K562 (cell line): ENCODE measurements around the gene TRIM62. TPM values are rescaled to one million over a fixed set of nuclear protein-coding genes. Genes with fewer than 3 reads are reported as not detected.

Experiments
- ATAC-seq: fragments of 200-7000 bp; cut with Tn5 transposase; 3 replicates; pipeline ENCODE4 v1.9.1; 2020; ENCODE audit warnings: moderate library complexity
- BruUV-seq: library from RNA; stranded (reverse); fragments of 400-500 nt; replicated peaks from 2 replicates; lab custom pipeline; 2021; lab: Mats Ljungman, UMichigan
- CTCF ChIA-PET: fragments of 300-600 bp; formaldehyde crosslinking; extraction: SDS; loops from one replicate; lab custom pipeline; 2021; ENCODE audit warnings: low intra/inter-chr PET ratio; lab: Yijun Ruan, JAX
- POLR2A ChIA-PET: fragments of 300-600, 350-650 bp; sonication (Branson Sonifier 250); formaldehyde crosslinking; extraction: SDS; loops from one replicate; lab custom pipeline; 2021; ENCODE audit warnings: antibody characterized with exemption, inconsistent platforms; lab: Yijun Ruan, JAX
- DNase-seq, 4 experiments: peaks; one replicate each; pipeline versions ENCODE4 v3.0.0 to v3.0.0-alpha.2; 2011 to 2018; ENCODE audit warnings: low spot score in 3 of 4, mixed read lengths in 3 of 4; ENCODE audit errors: extremely low read depth in 1 of 4
- FAIRE-seq: peaks from 2 replicates; lab custom pipeline; 2011; peaks lifted over from hg19 to GRCh38; lab: Jason Lieb, UNC
- H2AFZ ChIP-seq: 2 replicates; pipeline ENCODE4 v1.6.0; 2011; ENCODE audit warnings: low read depth, low read length, control low read depth, inconsistent platforms
- H3K27ac ChIP-seq: fragments of 200-600 bp; 3 replicates; pipeline ENCODE4 v1.8.0; 2011; ENCODE audit warnings: low read depth, mild to moderate bottlenecking, control low read depth, inconsistent platforms, low read length, moderate library complexity, mixed read lengths; ENCODE audit errors: extremely low read depth
- H3K27me3 ChIP-seq, 2 experiments: fragments of 300-600 bp in 1 of 2; 2 replicates in 1 of 2; 3 replicates in 1 of 2; pipeline versions ENCODE4 v1.6.0 to v1.8.0; 2011; ENCODE audit warnings: inconsistent platforms in 2 of 2, low read length in 2 of 2, mild to moderate bottlenecking in 1 of 2, mixed read lengths in 1 of 2, moderate library complexity in 1 of 2; ENCODE audit not compliant: control insufficient read depth in 2 of 2, insufficient read depth in 2 of 2
- H3K36me3 ChIP-seq: fragments of 300-600 bp; 3 replicates; pipeline ENCODE4 v1.8.0; 2011; ENCODE audit warnings: mild to moderate bottlenecking, low read length, inconsistent platforms; ENCODE audit not compliant: control insufficient read depth, insufficient read depth
- H3K4me1 ChIP-seq, 2 experiments: fragments of 200-600 bp in 1 of 2; replicated peaks in 1 of 2; 2 replicates in 1 of 2; 3 replicates in 1 of 2; pipeline versions ENCODE4 v1.5.1 to v1.8.0; 2011; ENCODE audit warnings: inconsistent platforms in 2 of 2, low read length in 2 of 2, mild to moderate bottlenecking in 1 of 2, mixed read lengths in 1 of 2, moderate library complexity in 1 of 2; ENCODE audit not compliant: control insufficient read depth in 2 of 2, insufficient read depth in 2 of 2
- H3K4me2 ChIP-seq: 2 replicates; pipeline ENCODE4 v1.6.1; 2011; ENCODE audit warnings: low read length, control low read depth, inconsistent platforms, mixed read lengths; ENCODE audit not compliant: insufficient read depth
- H3K4me3 ChIP-seq: fragments of 200-600 bp; sonication (generic), shearing (Covaris generic); 2 replicates; pipeline ENCODE4 v1.5.1; 2016; ENCODE audit warnings: control low read depth, inconsistent platforms
- H3K79me2 ChIP-seq: fragments of 200-600 bp; 3 replicates; pipeline ENCODE4 v1.8.0; 2011; ENCODE audit warnings: low read length, inconsistent platforms; ENCODE audit not compliant: control insufficient read depth, insufficient read depth
- H3K9ac ChIP-seq, 2 experiments: 2 replicates each; pipeline versions ENCODE4 v1.6.0 to v1.6.1; 2011; ENCODE audit warnings: low read depth in 2 of 2, low read length in 2 of 2, control low read depth in 1 of 2, inconsistent platforms in 1 of 2, mild to moderate bottlenecking in 1 of 2, mixed read lengths in 1 of 2; ENCODE audit not compliant: insufficient read depth in 1 of 2
- H3K9me1 ChIP-seq: one replicate; pipeline ENCODE4 v1.6.0; 2011; ENCODE audit warnings: inconsistent platforms, mild to moderate bottlenecking, low read length, moderate library complexity; ENCODE audit not compliant: control insufficient read depth, insufficient read depth
- H3K9me3 ChIP-seq: replicated peaks from 2 replicates; pipeline ENCODE4 v1.5.1; 2011; ENCODE audit warnings: low read depth, low read length, inconsistent platforms; ENCODE audit not compliant: control insufficient read depth, insufficient read depth
- H4K20me1 ChIP-seq: replicated peaks from 2 replicates; pipeline ENCODE4 v1.6.1; 2011; ENCODE audit warnings: low read length, inconsistent platforms, mixed read lengths; ENCODE audit not compliant: control insufficient read depth, insufficient read depth
- HOXB6 ChIP-seq: fragments of 250-450 bp; sonication (Bioruptor Pico); IDR thresholded peaks from 2 replicates; pipeline ENCODE4 v1.5.1; 2022; ENCODE audit warnings: mild to moderate bottlenecking, borderline replicate concordance
- NCOA2 ChIP-seq, 2 experiments: fragments of 450-650 bp; IDR thresholded peaks; 2 replicates each; pipeline ENCODE4 v1.6.1; 2018; ENCODE audit warnings: mild to moderate bottlenecking in 2 of 2, moderate library complexity in 1 of 2; ENCODE audit not compliant: partially characterized antibody in 2 of 2
- RBM34 ChIP-seq: fragments of 200-400 bp; formaldehyde crosslinking; IDR thresholded peaks from 2 replicates; pipeline ENCODE4 v1.6.1; 2018; ENCODE audit warnings: low read length, borderline replicate concordance; ENCODE audit not compliant: insufficient read depth
- SLC30A9 ChIP-seq: fragments of 250-450 bp; sonication (Bioruptor Pico); IDR thresholded peaks from 2 replicates; pipeline ENCODE4 v1.8.0; 2022; ENCODE audit warnings: mild to moderate bottlenecking, moderate library complexity
- SPI1 ChIP-seq: IDR thresholded peaks from 2 replicates; pipeline ENCODE4 v1.6.1; 2011; ENCODE audit warnings: low read depth, low read length, control low read depth, borderline replicate concordance
- SUPT5H ChIP-seq: fragments of 450-650 bp; IDR thresholded peaks from 2 replicates; pipeline ENCODE4 v1.6.1; 2016
- WHSC1 ChIP-seq: IDR thresholded peaks from one replicate; pipeline ENCODE4 v1.6.1; 2012; ENCODE audit warnings: low read length, control low read depth, inconsistent platforms
- ZBTB40 ChIP-seq, 2 experiments: fragments of 450-650 bp in 1 of 2; sonication (generic) in 1 of 2; formaldehyde crosslinking in 1 of 2; IDR thresholded peaks; 2 replicates each; pipeline versions ENCODE4 v1.7.1 to v1.9.0; 2016 to 2022; ENCODE audit warnings: inconsistent platforms in 1 of 2, mild to moderate bottlenecking in 1 of 2, missing genetic modification reagents in 1 of 2
- ZBTB5 ChIP-seq: fragments of 450-650 bp; IDR thresholded peaks from 2 replicates; pipeline ENCODE4 v1.6.1; 2017; ENCODE audit warnings: antibody characterized with exemption
- WGBS: fragments of 100-300 bp; shearing (Covaris generic); methylation state at CpG from one replicate; pipeline ENCODE4 v1.1.6; 2016; ENCODE audit warnings: low coverage, mixed read lengths; ENCODE audit not compliant: insufficient coverage; ENCODE audit errors: missing lambda C conversion rate; 5-methylcytosine and 5-hydroxymethylcytosine counted together
- in situ Hi-C: fragments of 300-500 bp; cut with MboI; formaldehyde crosslinking; loops from 4 replicates; pipeline ENCODE4 v1.15.0; 2018; ENCODE audit warnings: inconsistent platforms, mixed read lengths
- intact Hi-C: fragments of 100-400 bp; cut with micrococcal nuclease; formaldehyde crosslinking; loops from 2 replicates; pipeline ENCODE4 v1.14.2; 2022
- polyA plus RNA-seq, 8 experiments: library from polyadenylated mRNA; depleted of rRNA in 4 of 8; stranded (reverse) in 5 of 8; unstranded in 3 of 8; fragments of >200 nt; fragmentation: Nextera tagmentation in 2 of 8; fragmentation: Illumina TruSeq in 1 of 8; extraction: Ambion mirVana in 2 of 8; extraction: Trizol in 1 of 8; gene quantifications; 2 replicates each; pipeline versions ENCODE4 v1.2.1 to v1.2.3, GENCODE V29; 2011 to 2014; ENCODE audit warnings: inconsistent platforms in 1 of 8, missing spikeins in 1 of 8
- total RNA-seq, 7 experiments: library from RNA; depleted of rRNA in 6 of 7; stranded (reverse); fragments of >200 nt in 6 of 7; fragmentation: Illumina TruSeq in 2 of 7; extraction: Trizol in 2 of 7; gene quantifications; 2 replicates each; pipeline versions ENCODE4 v1.2.1 to v1.2.3, GENCODE V29; 2011 to 2021; ENCODE audit warnings: low replicate concordance in 1 of 7

The TRIM62 gene
- total and polyA plus RNA-seq, 9 of the 15 experiments (the other 6 are each of a cell fraction or from before 2014, with no cell fraction given): 0.18 to 2.3 (median 0.52) TPM

- no peak overlapping the region for H3K4me2 ChIP-seq
- FAIRE-seq: no peak
- peaks cover 9 to 32% of the 10 kb centered on the region in 2 experiments; a peak in 4 of 5 replicates for H3K27me3 ChIP-seq
- WGBS: 5% methylated on average over 10 of the region's 10 CpGs
- TF ChIP-seq HOXB6 (CRISPR knock-in tag) (no peak), ZBTB5 (no peak), SUPT5H (no peak), WHSC1 (no peak), RBM34 (no peak), SPI1 (no peak), ZBTB40 (IDR thresholded peaks at IDR 0.05) (no peak), ZBTB40 (CRISPR knock-in tag; IDR thresholded peaks at IDR 0.05) (no peak), NCOA2 (IDR thresholded peaks at IDR 0.05; ENCODE audit: partially characterized antibody in 2 of 2) (no peak), SLC30A9 (CRISPR knock-in tag) (no peak)
- peak overlapping the region in 1 of 2 experiments; percentile 23; a peak in 1 of 4 replicates for H3K9ac ChIP-seq
- in situ Hi-C loops: no loop called here
- ATAC-seq: no peak
- POLR2A ChIA-PET: interaction anchor here (1.2 kb wide), 1 partner anchor 8 kb away, joined by 3 read pairs; no protein-coding TSS in a partner anchor
- no peaks in the 10 kb centered on the region for H3K79me2 ChIP-seq
- no peaks in the 10 kb centered on the region for H3K4me1 ChIP-seq
- no peak overlapping the region for H3K4me3 ChIP-seq
- no peak for DNase-seq
- intact Hi-C loops: loop anchor here (10.0 kb wide), 3 partner anchors 161 to 341 kb away; partner anchors contain the start of gene ZSCAN20
- H3K9me3 ChIP-seq: no peaks in the 10 kb centered on the region
- H3K9me1 ChIP-seq: no peaks in the 10 kb centered on the region
- no peak overlapping the region for H2AFZ ChIP-seq
- no peaks in the 10 kb centered on the region; the same call in 1 of the 2 replicates for H4K20me1 ChIP-seq
- CTCF ChIA-PET: no interaction called here
- H3K36me3 ChIP-seq: no peaks in the 10 kb centered on the region
- H3K27ac ChIP-seq: no peak overlapping the region
- BruUV-seq: no TSS peak
These were observed 48.3 kb downstream of the TRIM62 start for GRCh38 chr1:33133478-33134105.
